Myocyte (in vitro differentiated cells): ENCODE results near the gene ENGASE. TPM values are rescaled to one million over a fixed set of nuclear protein-coding genes. Genes with fewer than 3 reads are reported as not detected.

Experiments
- DNase-seq: peaks from one replicate; pipeline ENCODE4 v3.0.0-alpha.2; 2012; ENCODE audit warnings: low read depth
- total RNA-seq: library from RNA; depleted of rRNA; stranded (reverse); fragments of >200 nt; gene quantifications from 2 replicates; pipeline ENCODE4 v1.2.3, GENCODE V29; 2014

Gene ENGASE
- total RNA-seq, 1 donor from 2014 or later, result 36.8 TPM

DNA sequence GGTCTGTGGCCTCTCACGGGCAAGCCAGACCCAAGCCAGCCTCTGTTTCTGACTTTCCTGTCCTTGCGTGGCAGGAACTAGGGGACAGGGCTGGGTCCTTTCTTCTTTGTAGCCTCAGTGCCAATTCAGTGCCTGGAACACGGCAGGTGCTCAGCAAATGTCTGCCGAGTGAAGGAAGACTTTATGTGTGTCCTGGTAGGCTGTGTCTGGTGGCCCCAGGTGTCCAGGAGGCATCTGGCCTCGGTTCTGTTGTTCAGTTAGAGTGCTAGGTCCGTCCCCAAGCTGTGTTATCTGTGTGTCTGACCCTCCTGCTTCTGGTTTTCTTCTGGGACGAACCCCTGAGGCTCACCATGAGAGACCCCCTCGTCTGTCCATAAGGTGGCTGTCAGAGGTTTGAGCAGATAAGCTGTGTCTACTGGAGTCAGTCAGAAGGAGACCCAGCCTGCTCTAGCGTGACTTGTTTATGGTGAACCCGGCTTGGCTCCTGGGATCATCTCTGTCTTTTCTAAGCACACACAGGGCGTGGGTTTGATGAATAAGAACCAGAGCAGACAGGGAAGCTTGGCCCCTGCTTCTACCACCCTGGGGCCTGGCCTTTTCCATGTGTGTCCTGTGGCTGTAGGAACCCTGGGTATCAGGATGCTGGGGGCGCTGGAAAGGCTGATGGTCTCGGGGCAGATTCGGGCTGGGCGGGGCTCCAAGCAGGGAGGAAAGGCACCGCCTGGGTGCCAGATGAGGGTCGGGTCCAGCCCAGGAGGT is 39.3 kb downstream of the ENGASE start:
- DNase-seq, result no peak

DNA sequence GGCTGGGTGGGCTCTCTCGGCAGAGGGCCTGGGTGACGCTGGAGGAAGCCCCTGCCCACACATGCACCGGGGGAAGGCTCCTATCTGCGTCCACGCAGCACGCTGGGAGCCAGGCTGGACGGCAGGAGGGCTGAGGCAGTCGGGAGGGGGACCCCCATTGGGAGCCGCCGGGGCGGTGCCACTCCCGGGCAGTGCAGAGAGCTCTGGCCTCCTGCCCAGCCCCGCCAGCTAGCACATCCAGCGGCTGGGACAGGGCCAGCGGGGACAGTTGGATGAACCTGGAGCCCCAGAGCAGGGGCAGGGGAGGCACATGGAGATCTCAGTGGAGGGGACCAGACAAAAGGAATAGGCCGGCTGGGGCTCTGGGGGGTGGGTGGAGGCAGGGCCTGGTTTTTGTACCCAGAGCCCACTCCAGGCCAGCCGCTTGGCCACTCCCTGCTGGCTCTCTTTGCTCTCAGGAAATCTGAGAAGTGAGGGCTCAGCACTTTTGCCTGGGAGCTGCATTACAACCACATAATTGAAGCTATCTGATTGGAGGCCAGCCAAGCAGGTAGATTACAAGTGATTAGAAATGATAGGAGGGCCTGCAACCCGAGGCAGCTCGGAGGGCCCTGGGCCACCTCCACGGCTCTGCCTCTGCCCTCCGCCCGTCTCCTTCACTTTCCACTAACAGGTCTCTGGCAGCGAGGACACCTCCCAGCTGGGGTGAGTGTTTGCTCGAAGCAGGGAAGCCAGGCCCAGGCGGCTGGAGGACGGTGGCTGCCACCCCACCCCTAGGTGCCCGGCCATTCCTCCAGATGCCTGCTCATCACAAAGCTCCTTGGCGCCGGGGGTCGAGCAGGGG is 40.1 kb downstream of the ENGASE start:
- DNase-seq, result peak; percentile 24

DNA sequence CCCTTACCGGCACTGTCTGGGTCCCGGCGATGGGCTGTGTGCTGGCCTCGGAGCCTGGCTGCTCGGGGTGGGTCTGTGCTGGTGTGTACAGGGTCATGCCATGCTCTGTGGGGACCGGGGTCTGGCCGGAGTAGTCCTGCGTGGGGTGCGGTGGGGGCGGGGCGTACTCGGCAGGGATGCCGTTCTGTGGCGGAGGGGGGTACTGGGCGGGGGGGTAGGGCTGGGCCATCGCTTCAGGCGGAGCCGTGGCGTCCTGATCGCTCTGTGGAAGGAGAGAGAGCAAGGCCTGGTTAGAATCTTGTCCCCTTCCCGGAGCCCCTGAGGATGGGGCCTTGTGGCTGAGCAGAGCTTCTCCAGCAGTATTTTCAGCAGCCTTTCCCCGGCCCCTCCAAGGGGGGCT is 40.9 kb downstream of the ENGASE start:
- no peak for DNase-seq

DNA sequence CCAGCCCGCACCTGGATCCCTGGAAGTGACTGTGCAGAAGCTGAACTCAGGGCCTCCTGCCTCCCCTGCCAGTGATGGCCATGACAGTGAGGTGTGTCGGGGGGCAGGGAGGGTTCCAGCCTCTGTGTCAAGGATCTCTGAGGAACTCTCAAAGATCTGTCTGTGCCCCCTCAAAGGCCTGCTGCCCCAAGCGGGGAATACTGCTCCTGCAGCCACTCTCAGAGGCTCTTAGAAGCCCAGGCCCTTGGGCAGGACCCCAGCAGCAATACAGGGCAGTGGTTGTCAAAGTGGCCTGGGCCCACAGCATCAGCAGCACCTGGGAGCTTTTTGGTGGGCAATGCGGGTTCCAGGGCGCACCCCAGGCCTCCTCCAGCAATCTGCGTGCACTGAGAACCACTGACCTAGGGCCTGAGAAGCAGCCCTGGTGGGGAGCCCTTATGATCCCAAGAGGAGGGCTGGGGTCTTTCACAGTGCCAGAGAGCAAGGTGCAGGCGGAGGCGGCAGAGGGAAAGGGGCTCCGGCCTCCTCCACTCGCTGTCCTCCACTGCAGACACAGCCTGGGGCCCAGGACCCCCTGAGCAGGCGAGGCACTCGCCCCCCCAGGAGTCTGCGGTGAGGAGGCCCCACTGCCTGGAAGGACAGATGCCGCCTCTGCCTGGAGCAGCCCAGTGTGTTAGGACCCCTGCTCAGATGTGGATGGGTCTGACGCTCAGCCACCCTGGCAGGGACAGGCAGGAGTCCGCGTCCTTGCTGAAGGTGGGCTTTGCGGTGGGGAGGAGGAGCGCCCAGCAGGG is 42.1 kb downstream of the ENGASE start:
- DNase-seq, result no peak

DNA sequence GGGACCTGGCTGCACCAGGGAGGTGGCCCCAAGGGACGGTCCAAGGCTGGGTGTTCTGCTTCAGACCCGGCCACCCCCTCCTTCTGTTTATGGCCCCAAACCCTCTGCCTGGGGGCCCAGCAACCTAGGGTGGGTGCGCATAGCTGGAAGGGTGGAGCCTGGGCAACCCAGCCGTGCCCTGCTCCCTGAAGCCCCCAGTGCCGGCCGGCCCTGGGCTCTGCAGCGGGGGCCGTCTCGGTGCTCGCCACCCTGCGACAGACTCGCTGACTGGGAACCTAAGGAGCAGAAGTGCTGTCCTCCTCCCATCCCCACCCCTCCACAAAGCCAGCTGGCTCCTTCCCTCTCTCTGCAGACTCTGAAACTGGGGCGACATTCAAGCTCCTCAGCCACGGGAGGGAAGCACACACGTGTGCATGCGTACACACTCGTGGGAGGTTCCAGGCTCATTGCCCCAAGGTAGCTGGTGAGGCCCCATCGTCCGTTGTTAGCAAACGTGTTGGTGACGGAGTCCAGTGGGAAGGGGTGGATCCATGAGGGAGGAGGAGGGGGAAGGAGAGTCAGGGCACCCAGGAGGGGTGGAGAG is 43.4 kb downstream of the ENGASE start:
- no peak for DNase-seq

DNA sequence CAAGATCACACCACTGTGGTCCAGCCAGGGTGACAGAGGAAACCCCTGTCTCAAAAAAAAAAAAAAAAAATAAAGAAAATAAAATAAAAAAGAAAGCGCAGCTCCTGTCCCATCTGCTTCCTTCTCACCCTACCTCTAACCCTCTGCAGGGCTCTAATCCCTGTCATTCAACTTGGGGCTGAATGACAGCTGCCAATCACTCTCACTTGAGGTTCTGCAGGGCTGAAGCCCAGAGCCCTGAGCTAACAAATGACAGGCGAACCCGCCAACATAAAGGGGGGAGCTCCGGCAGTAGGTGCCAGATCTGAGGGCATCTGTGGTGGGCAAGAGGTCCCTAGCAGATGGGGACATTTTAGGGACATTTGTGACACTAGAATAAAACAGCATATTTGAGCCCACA is 44.3 kb downstream of the ENGASE start:
- DNase-seq, result no peak

DNA sequence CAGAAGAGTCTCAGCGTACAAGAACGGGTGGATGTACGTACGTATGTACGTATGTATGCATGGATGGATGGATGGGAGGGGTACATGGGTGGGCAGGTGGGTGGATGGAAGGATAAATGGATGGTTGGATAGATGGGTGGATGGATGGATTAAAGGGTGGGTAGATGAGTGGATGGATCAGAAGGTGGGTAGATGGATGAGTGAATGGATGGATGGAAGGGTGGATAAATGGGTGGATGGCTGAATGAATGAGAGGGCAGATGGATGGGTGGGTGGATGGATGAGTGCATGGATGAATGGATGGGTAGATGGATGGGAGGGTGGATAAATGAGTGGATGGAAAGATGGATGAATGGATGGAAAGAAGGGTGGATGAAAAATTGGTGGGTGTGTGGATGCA is 45.6 kb downstream of the ENGASE start:
- no peak for DNase-seq

DNA sequence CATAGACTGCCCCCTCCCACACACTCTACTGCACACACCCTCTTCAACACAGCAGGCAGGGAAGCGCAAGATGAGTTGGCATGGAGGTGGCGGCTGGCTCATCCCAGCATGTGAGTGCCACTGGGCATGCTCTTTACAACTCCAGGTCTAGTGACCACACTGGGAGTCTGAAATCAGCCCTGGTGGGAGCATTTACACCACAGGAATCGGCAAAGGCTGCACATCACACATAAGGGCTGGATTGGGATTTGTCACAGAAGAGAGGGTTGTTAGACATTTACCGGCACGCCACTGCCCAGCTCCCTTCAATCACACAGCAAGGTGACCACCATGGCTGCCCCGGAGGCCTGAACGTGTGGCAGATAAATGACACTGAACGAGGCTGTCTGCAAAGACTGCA is 49.4 kb downstream of the ENGASE start:
- no peak for DNase-seq

DNA sequence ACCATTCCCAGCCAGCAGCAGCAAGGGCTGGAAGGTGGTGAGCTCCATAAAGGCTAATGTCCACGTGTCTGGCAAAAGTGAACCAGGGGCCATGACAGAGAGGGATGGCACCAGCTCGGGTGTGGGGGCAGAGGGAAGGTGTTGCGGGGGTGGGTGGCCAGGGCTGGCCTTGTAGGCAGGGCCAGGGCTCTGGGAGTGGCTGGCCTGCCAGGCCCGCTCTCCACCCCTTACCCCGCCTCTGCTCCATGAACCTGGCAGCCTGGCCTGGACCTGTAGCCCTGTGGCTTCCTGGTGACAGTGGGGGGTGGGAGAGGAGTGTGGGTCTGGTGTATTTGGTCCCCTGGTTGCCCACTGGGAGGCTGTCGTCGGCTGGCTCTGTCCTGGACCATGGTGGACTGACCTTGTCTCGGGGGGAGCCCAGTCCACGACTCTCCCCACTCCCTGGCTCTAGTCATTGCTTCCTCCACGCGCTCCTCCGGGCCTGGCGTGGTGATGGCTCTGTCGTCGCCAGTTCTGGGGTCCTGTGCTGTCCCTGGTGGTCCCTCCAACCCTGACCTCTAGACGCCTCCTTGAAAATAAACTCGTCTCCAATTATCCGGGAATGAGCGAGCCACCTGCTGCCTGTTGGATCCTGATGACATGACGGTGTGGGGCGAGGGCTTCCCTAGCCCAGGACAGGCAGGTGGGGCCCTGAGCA is 50.0 kb downstream of the ENGASE start:
- no peak for DNase-seq

DNA sequence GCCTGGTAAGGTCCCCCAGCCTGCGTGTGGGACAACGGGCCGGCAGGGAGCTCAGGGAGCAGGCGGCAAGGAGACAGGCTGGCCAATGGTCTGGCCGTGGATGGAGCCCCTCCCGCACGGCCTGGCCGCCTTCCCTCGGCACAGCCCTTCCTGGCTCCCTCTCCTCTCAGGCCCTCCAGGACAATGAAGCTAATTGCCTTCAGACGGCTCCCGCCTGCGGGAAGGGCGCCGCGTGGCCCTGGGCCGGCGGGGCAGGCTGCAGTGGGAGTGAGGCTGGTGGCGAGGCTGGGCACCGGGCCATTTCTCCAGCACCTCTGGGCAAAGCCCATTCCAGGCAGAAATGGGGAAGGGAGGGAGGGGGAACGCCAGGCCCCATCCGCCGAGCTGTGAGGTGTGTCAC is 50.9 kb downstream of the ENGASE start:
- no peak for DNase-seq

DNA sequence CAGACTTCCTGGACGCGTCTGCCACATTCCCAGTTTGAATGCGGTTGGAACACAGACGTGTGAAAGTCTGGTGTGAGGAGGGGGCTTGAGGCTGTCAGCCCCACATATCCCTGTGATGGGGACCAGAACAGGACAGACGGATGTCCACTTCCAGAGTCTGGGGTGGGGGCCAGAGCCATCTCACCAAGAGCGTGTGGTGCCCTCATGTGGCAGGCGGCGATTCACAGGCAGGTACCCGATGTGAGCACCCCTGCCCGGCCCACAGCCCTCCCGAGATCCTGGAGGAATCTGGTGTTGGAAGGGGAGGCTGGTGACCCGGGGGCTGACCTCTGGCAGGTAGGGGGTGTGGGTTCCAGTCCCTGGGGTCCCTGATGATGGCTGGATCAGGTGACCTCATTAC is 51.5 kb downstream of the ENGASE start:
- no peak for DNase-seq

DNA sequence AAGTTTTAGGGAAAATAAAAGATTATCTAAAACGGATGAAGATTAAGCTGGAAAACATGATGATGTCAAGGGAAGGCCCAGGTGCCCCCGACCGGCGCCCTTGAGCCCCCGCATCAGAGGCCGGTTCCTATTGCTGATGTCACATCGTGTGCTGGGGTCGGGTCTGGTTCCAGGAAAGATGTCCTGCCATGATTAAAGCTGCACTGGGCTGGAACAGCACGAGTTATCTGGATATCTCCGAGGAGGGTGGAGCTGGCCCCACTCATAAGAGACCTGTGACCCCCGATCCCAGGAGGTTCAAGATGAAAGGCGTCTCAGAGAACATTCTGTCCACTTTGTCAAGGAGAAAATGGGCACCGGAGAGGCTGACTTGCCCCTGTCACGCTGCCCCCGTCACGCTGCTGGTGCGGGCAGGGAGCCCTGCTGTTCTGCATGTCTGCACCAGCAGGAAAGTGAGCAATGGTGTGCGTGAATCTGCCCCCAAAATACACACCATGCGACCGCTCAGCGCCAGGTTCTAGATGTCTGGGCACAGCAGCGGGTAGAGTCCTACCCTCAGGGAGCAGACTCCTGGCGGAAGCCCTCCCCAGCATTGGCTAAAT is 53.0 kb downstream of the ENGASE start:
- no peak for DNase-seq

DNA sequence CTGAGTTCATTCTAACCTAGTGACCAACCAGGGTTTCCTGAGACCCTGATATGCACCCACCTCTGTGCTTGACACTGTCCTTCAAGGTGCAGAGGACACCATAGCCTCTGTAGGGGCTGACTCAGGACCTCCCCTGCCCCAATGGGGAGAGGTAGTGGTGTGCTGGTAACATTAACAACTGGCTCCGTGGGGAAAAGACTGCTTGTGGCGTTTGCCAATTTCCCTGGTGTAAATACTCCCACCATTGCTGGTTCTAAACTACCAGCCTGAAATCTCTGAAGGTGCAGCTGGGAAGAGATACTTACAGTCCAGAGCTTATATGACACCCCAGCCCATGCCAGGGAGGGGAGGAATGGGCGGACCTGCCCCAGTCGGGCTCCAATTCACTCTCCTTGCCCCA is 54.9 kb downstream of the ENGASE start:
- DNase-seq, result no peak

DNA sequence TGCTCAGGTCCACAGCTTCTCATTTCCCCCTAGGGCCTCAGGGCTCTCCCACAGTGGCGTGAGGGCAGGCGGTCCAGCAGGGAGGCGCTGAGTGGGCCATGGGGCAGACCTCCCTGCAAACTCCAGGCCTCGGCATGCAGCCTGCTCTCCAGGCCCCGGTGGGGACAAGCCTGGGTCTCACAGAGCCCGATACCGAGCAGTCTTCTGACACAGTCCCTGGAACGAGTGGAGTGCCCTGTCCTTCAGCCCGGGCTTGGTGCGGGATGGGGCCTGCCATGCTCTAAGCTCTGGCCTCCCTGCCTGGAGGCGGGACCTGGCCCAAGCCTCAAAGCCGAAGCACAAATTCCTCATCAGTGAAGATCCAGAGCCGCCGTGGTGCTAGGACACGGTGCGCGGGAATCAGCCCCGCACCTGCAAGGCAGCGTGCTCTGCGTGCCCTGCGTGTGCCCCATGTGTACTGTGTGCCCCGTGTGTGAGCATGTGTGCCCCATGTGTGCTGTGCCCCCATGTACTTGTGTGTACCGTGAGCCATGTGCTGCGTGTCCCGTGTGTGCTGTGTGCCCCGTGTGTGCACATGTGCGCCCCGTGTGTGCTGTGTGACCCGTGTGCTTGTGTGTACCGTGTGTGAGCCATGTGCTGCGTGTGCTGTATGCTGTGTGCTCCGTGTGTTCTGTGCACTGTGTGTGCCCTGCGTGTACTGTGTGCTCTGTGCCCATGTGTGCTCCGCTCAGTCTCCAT is 56.1 kb downstream of the ENGASE start:
- no peak for DNase-seq

DNA sequence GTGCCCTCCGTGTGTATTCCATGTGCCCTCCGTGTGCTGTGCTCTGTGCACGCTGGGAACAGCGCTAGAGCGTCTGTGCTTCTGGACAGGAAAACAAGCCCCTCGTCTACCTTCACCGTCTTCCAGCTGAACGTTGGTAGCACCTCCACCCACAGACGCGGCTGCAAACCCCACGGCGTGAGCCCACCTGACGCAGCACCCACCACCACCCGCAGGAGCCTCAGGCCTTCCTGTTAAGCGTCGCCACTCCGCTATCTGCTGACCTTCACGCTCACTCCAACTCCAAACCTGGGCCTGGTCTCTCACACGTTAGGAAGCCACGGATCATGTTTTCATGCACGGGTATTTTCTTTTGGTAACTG is 56.6 kb downstream of the ENGASE start:
- no peak for DNase-seq

DNA sequence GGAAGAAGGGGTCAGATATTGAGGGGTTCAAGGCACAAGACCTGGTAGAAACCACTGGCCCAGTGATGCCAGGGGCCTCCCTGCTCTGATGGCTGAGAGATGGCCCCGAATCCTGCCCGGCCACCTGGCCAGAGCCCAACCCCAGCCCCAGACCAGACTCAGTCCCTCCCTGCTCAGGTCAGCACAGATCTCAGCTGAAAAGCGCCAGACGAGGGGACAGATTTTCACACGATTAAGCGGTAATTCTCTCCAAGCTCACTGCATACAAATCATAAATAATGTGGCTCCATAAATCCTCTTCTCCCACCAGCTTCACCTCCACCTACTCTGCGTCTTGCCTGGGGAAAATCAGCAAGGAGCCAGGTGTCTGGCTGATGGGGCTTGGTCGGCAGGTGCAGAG is 57.1 kb downstream of the ENGASE start:
- DNase-seq, result no peak

DNA sequence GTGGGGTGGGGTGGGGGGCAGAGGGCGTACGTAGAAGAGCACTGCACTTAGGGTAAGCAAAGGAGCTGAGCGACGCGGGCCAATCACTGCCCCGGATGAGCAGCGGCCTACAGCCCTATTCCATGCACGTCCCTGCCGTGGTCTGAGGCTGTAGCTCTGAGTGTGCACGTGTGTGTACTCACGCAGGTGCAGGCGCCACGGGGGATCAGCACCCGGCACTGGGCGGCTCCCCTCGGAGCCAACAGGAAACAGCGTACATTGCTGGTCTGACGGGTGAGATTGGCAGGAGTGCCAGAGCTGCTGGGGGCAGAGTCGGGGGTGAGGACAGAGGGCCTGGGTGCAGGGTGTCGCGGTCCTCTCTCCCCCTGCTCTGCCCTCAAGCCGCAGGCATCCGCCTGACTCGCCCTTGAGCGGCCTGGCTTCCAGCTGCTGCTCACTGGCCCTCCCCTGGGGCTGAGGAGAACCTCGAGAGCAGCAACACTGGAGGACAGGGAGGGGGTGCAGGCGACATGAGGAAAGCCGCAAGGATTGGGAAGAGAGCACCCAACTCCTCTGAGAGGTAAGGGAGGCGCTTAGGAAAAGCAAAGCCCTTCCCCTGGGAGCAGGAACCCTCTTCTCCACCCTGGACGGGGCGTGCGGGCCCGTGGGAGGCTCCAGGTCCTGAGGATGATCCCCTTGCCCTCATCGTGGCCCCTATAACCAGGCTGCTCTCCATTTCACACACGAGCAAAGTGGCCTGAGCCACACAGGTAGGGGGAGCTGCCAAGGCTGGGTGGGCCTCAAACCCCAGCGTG is 57.8 kb downstream of the ENGASE start:
- DNase-seq, result no peak

DNA sequence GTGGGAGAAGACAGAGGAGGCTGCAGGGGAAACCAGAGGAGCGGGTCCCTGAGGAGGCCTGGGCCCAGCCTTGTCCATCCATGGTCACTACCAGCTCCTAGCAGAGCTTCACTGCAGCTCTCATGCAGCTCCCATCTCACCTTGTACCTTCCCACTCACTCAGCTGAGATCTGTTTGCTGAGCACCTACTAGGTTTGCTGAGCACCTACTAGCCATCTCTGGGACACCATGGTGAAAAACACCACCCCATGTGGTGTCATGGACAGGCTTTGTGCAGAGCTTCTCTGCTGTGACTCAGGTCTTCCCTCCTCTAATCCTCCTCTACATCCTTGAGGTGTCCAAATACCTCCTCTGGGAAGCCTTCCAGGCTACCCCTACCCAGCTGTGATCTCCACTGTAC is 58.6 kb downstream of the ENGASE start:
- no peak for DNase-seq

DNA sequence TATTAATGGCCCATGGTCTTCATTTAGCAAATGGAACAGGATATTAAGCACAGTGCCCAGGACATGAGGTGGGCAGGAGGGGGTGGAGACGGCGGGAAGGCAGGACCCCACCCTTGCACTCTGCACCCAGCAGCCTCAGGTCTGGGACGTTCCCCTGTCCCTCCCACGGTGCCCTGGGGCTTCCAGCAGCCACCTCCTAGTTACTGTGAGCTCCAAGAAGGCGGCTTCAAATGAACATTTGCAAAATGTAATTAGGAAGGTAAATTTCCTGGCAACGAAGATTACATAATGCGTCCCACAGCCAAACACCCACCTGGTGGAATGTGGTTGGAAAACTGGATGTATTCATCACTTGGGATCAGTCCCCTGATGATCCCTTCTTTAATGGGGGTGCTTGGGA is 59.4 kb downstream of the ENGASE start:
- DNase-seq, result no peak
